ENCODE results near the gene ARL3.
A peak's percentile ranks its signal among the peaks of the same experiment; 100 is the strongest.
"Not testable (repeated sequence)": the region's sequence is repeated elsewhere in the genome, so short reads cannot be mapped to it uniquely, and the experiment has no call there.

Gene ARL3, protein sequence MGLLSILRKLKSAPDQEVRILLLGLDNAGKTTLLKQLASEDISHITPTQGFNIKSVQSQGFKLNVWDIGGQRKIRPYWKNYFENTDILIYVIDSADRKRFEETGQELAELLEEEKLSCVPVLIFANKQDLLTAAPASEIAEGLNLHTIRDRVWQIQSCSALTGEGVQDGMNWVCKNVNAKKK

DNA sequence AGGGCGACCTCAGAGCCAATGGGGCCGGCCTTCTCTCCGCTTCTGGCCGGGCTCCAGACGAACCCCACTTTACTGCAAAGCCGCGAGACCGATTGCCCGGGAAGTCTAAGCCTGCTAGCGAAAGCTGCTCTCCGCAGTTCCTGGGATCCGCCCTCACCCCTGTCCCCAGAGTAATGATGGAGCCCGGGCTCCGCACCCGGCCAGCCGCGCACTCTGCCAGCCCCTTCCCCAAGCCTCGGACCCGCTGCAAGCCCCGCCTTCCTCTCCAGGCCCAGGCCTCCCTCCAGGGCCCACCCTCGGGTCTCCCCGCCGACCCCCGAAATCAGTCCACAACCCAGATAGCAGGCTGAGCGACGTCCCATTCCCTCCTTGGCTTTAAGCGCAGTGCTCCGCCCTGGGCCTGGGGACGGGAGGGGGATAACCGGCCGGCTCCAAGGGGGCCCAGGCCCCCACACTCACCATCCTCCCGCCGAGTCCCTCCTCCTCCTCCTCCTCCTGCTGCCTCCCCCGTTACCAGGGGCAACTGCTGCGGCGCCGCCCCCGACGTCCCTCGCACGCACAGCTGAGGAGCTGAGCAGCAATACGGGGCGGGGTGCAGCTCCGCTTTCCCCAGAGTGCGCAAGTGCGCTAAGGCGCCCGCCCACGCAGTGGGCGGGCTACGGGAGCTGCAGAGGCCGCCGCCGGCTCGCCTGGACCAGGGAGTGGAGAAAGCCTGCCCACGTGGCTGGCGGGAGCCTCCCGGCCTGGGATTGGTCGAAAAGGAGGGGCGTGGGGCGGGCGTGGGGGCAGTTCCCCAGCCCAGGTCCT, at the start of gene ARL3:
TSS of gene ARL3 (minus strand) at position 584 of the 807 bp plus-strand sequence. CDS start at position 462, 122 bp downstream.
- DNase-seq: peak; percentile 94 to 95

DNA sequence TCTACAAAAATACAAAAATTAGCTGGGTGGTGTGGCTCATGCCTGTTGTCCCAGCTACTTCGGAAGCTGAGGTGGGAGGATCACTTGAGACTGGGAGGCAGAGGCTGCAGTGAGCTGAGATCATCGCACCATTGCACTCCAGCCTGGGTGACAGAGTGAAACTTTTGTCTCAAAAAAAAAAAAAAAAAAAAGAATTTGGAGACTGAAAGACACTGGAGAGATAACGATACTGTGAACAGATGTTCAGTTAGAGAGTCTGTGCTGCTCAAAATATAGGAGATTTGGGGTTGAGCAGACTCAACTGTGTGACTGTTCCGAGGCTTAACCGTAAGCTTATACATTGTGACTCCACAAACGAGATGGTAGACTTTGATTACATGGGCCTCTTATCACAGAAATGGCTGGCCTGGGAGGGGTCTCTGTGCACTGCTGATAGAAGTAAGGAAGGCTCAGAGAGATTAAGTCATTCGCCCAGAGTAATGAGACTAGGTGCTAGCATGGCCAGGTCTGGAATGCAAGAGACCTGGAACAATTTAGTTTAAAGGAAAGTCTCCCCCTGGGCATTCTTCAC, 48.9 kb upstream of the ARL3 start:
- no peak for DNase-seq

DNA sequence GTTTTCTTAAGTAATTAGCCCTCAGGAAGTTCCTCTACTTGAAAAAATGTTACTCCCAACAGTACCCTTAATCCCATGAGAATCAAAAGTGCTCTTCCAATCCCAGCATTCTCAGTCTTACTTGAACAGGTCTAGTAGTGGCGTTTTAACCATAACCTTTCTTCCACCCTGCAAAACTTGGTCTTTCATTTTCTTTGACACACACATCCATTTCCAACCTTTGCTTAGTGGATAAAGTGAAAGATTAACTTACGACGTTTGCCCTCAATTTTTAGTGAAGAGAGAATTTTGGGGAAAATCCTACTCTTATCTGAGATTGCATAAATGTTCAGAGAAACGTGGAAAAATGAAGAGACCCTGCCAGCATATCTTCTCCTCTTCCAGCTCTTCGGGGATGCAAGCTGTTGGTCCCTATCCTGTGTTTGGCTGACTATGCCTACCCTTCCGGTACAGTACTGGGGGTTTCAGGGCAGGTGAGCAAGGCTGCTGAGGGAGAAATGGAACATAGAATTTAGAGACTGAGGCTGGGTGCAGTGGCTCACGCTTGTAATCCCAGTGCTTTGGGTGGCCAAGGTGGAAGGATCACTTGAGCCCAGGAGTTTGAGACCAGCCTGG, 48.3 kb upstream of the ARL3 start:
- no peak for DNase-seq

DNA sequence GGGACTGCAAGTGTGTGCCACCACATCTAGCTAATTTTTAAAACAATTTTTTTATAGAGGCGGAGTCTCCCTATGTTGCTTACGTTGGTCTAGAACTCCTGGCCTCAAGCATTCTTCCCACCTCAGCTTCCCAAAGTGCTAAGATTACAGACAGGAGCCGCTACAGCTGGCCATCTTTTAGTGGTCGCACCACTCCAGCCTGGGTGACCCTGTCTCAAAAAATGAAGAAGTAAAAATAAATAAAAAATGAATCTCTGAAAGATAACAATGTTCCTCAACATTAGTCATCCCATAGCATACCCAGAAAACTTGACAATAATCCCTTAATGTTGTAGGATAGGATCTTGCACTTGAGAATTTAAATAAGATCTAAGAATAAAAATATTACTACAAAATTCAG, 47.8 kb upstream of the ARL3 start:
- no peak for DNase-seq

DNA sequence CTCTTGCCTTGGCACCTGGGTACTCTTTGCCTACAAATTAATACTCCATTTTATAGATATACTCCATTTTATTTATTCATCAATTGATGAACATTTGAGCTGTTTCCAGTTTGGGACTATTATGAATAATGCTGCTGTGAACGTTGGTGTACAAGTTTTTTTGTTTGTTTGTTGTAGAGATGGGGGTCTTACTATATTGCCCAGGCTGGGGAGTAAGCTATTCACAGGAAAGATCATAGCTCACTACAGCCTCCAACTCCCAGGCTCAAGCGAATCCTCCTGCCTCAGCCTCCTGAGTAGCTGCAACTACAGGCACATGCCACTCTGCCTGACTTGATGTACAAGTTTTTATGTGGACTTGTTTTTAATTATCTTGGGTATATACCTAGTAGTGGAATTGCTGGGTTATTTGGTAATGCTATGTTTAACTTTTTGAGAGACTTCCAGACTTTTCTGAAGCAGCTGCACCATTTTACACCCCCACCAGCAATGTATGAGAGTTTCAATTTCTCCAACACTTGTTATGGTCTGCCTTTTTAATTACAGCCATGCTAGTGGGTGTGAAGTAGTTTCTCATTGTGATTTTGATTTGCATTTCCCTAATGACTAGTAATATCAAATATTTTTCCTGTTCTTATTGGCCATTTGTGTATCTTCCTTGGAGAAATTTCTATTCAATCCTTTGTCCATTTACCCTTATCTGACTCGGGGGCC, 45.5 kb upstream of the ARL3 start:
- no peak for DNase-seq

DNA sequence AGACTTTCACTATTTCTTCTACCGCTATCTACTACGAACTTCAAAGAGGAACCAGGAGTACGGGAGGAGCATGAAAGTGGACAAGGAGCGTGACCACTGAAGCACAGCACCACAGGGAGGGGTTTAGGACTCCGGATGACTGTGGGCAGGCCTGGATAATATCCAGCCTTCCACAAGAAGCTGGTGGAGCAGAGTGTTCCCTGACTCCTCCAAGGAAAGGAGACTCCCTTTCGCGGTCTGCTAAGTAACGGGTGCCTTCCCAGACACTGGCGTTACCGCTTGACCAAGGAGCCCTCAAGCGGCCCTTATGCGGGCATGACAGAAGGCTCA, 44.7 kb upstream of the ARL3 start:
- DNase-seq: not testable (repeated sequence)

DNA sequence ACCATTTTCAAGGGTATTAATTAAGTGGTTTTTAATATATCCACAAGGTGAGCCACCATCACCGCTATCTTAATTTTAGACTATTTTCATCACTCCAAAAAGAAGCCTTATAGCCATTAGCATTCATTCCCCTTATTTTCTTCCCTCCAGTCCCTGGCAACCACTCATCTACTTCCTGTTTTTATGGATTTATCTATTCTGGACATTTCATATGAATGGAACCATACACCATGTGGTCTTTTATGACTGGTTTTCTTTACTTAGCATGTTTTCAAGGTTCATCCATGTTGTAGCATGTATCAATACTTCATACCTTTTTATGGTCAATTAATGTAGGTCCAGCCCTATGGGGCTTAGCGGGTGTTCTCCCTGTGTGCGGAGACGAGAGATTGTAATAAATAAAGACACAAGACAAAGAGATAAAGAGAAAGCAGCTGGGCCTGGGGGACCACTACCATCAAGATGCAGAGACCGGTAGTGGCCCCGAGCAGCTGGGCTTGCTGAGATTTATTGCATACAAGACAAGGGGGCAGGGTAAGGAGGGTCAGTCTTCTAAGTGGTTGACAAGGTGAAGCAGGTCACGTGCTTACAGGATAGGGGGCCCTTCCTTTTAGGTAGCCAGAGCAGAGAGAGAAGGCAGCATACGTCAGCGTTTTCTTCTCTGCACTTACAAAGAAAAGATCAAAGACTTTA, 44.2 kb upstream of the ARL3 start:
- no peak for DNase-seq

DNA sequence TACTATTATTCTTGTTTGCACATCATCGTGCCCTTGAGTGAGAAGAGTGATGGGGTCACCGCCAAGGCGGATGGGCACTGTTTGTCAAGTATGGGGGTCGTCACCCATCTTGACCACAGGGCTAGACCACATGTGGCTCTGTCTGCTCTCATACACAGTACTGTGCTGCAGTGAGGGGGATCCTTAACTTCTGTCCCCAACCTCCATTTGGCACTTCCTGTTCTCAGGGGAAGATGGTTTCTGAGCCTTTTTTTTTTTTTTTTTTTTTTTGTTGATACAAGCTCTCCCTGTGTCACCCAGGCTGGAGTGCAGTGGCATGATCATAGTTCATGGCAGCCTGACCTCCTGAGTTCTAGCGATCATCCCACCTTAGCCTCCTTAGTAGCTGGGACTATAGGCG, 43.1 kb upstream of the ARL3 start:
- DNase-seq: no peak

DNA sequence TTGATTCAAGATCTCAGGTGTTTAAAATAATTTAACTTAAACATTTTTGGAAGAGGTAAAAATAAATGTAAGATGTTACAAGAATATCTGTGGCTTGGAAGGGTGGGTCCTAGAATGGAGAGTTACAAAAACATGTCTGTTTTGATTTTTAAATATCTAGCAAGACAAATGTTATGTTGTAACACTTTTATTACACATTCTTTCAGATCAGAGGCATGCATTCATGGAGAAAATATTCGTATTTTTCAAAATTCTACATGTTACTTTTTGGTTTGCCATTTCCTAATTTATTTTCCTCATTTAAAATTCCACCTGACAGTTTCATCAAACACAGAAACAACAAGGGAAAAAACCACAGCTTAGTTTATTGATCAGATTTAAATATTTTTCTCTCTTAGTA, 39.5 kb upstream of the ARL3 start:
- no peak for DNase-seq

DNA sequence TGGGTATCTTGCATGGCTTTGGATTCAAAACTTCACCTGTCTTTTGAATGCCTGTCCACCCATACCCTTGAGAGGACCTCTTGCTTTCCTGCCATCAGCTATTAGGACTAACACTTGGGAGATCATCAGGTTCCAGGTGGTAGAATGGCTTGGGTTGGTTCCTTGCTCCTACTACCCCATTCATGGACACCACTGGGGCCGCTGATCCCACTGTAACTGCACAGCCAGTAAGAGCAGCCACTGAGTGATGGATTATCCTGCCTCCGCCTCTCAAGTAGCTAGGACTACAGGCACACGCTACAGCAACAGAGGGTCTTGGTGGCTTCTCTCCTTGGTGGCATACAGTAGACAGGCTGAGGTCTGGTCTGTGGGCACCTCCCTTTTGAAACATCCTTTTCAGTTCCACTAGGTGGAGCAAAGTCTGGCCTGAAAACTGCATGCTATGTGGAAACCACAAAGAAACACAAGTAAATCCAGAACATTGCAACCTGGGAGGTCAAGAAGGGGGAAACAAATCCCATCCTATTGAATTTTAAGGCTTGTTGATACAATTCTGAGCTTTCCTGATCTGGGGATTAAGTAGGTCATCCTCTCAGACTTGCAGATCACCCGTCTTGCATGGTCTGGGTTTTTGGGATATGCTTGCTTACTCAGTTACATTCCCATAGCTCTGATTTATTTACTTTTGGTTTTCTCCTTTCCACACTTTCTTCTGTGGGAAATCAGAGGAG, 38.9 kb upstream of the ARL3 start:
- DNase-seq: no peak

DNA sequence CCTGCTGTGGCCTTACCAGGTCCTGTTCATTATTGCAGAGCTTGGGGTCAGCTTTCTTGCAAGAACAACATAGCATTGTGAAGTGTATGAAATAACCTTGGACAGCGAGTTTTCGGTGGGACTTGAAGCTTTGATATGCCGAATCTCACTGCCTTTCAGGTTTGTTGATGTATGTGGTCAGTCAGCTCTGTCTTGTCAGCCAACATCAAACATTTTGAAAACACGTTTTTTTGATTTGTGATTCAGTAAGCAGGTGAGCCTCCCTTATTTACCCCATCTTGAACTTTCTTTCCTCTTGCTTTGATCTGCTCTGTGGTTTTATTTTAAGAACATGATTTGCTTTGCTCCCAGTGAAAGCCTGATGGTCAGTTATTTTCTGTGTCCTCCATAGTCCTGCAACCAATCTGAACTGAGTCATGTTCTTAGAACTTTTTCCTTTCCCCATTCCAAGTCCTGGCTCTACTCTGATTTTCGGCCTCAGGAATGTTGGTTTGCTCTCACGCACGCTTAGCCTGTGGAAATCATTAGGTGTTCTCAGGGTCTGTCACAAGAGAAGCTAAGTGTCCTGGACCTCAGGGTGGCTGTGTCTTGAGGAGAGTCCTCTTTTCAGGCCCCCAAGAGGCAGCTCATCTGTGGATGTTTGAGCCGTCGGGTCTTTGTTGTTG, 38.2 kb upstream of the ARL3 start:
- no peak for DNase-seq

DNA sequence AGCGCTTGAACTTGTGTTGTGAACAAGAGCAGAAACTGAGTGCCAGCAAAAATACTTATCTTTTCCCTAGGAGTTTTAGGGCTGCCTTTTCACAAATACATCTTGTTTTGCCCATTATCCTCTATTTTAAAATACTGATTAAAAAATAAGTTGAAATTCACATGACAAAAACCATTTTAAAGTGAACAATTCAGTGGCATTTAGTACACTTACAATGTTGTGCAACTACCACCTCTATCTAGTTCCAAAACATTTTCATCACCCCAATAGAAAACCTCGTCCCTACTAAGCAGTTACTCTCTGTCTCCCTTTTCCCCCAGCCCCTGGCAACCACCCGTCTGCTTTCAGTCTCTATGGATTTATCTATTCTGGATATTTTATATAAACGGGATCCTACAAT, 31.0 kb upstream of the ARL3 start:
- no peak for DNase-seq

DNA sequence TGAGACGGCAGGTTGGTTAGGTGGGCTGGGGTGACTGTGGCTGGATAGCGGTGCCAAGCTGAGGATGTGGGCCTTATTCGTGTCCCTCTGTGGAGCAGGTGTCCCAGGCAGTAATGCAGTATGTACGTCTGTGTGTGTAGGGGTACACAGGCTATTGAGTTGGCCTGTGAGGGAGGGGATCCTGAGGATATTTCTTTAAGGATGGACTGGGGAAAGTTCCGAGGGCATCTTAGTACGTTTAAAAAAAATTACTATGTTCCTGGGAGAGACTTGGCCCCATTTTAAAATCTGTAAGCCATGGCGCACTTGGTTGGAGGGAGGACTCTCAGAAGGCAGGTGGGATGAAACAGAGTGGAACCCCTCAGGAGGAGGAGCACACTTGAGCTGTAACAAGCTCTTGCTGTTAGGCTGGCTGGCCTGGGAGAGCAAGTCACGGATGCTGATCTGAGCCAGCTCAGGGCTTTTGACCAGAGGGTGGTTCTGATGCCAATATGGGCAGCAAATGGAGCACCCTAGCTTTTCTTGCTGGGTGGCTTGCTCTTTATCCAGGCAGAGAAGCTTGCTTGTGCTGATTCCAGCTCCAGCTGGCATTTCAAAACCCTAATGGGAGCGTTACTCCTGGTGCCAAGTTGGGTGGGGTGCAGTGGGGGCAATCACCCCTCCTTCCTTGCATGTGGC, 30.3 kb upstream of the ARL3 start:
- no peak for DNase-seq

DNA sequence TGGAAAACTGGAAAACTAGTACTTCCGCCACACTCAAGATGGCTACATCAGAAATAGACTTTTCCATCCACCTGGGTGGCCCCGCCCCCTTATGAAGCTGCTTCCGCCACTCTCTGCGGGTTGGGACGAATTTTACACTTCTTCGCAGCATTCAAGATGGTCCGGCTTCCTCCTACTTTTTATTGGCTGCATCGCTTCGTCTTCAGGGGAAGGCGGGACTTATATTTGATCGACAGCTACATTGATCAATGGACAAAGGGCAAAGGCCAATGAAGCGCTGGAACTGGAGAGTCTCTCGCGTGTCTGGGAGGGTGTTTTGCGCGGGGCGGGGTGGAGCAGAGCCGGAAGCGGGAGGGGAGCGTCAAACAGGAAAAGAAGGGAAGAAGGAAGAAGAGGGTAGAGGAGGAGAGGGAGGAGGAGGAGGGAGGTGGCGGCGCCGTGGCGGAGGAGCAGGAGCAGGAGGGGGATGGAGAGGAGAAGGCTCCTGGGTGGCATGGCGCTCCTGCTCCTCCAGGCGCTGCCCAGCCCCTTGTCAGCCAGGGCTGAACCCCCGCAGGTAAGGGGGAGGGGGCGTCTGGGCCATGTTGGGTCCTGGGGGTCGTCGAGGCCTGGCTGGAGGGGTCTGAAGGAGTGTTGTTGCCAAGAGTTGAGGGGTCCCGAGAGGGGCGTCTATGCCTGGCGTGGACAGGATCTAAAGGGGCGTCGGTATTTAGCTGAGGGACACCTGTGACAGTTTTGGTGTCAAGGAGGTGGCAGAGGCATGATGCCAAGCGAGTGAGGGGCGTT, 29.6 kb upstream of the ARL3 start, which contains the start of gene WBP1L:
TSS of gene WBP1L (plus strand) at position 361 of the 786 bp plus-strand sequence. CDS start at position 467, 106 bp downstream.
- DNase-seq: peak; percentile 94

DNA sequence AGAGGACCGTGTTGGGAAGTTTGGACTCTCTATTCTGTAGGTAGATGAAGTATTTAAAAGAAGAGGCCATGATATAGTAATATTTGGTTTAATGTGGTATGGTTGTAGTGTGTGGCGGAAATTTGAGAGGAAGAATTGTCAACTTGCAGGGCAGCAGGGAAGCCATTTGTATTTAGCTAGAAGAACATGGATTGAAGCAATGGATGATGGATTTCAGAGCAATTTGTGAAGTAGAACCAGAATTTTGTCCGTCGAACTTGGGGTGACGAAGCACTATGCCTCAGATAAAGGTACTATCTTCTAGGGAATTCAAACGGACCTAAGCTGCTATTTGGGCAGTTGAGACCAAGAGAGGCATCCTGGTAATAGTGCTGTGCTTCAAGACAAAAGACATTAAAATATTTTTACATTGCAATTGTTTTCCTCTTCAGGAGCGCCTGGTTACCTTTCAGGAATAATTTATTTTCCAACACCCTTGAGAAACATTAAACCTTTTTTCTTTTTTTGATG, 28.9 kb upstream of the ARL3 start:
- no peak for DNase-seq

DNA sequence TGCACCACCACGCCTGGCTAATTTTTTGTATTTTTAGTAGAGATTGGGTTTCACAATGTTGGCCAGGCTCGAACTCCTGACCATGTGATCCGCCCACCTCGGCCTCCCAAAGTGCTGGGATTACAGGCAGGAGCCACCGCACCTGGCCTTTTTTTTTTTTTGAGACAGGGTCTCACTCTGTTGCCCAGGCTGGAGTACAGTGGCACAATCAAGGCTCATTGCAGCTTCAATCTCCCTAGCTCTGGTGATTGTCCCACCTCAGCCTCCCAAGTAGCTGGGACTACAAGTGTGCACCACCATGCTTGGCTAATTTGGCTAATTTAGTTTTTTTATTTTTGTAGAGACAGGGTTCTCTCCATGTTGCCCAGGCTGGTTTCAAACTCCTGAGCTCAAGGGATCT, 28.1 kb upstream of the ARL3 start:
- DNase-seq: not testable (repeated sequence)

DNA sequence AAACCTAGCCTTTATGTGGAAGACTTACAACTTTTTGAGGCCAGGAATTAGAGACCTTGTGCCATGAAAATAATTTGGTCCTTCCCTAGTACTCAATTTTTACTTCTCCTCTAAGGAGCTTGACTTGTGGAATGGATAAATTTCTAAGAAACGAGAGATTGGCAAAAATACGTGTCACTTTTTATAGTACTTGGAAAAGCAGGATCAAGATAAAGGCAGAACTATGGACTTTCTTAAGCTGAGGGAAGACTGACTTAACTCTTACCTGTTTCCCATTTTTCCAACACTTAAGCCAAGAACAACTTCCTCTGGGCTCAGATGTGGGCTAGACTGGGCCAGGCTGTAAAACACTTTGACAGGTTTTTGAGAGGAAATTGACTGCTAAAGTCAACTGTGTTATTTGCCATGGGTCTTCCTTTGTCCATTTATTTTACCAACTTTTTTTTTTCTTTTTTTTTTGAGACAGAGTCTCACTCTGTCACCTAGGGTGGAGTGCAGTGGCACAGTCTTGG, 27.6 kb upstream of the ARL3 start:
- no peak for DNase-seq

DNA sequence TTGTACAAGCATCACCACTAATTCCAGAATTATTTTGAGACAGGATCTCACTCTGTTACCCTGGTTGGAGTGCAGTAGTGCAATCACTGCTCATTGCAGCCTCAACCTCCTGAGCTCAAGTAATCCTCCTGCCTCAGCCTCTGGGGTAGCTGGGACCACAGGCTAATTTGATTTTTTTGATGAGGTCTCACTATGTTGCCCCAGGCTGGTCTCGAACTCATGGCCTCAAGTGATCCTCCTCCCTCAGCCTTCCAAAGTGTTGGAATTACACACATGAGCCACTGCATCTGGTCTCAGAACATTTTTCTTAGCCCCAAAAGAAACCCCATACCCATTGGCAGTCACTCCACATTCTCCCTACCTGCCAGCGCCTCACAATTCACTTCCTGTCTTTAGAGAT, 26.0 kb upstream of the ARL3 start:
- no peak for DNase-seq

DNA sequence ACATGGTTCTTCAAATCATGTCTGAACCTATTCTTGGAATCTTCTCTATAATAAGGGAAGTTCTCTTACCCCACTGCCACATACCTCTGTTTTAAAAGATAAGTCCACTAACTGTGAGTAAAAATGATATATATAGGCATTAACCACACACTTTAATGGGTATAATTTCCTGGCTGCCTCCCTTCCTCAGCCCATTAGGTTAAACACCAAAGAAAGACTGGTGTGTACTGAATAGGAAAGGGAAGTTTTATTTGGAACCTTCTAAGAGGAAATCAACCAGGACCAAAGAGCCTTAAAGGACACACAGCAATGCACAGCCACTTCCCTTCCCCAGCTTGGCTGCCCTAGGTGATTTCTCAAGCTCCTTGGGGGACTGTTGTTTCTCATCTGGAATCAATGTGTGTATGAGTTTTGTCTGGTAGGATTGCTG, 24.5 kb upstream of the ARL3 start:
- no peak for DNase-seq
